ENCODE data around the gene POC1A.
A peak's percentile ranks its signal among the peaks of the same experiment; 100 is the strongest.

Gene POC1A

GRCh38 chr3:52056968-52057811 is 97.0 kb downstream of the POC1A start:
- H3K4me3 ChIP-seq (ENCODE audit: severe bottlenecking): peak overlapping the region; percentile 89
- ATAC-seq (ENCODE audit: low read depth) (peak; percentile 69), DNase-seq (ENCODE audit: low spot score) (peak; percentile 98)
- no peaks in the 10 kb centered on the region for H3K27me3 ChIP-seq (ENCODE audit: insufficient read depth, poor library complexity, severe bottlenecking)
- H3K27ac ChIP-seq (ENCODE audit: poor library complexity, severe bottlenecking): peak overlapping the region; percentile 99
- peaks cover 18% of the 10 kb centered on the region for H3K4me1 ChIP-seq (ENCODE audit: insufficient read depth, poor library complexity, severe bottlenecking)
- H3K36me3 ChIP-seq (ENCODE audit: low read depth): peaks cover 36% of the 10 kb centered on the region
- H3K9me3 ChIP-seq (ENCODE audit: severe bottlenecking): no peaks in the 10 kb centered on the region
- no peak for TF ChIP-seq CTCF (IDR thresholded peaks at IDR 0.05; ENCODE audit: poor library complexity, severe bottlenecking)

GRCh38 chr3:52056521-52056967 is 97.7 kb downstream of the POC1A start, which contains the start of gene DUSP7:
Gene DUSP7, minus strand, starts transcription at chr3:52056571. Its CDS starts 205 bp downstream, at chr3:52056366.
- Histone ChIP-seq H3K36me3 (ENCODE audit: low read depth) (peaks cover 42% of the 10 kb centered on the region), H3K9me3 (ENCODE audit: severe bottlenecking) (no peaks in the 10 kb centered on the region), H3K4me1 (ENCODE audit: insufficient read depth, poor library complexity, severe bottlenecking) (peaks cover 22% of the 10 kb centered on the region), H3K27ac (ENCODE audit: poor library complexity, severe bottlenecking) (peak within 1 kb of the TSS; percentile 99), H3K27me3 (ENCODE audit: insufficient read depth, poor library complexity, severe bottlenecking) (no peaks in the 10 kb centered on the region), H3K4me3 (ENCODE audit: severe bottlenecking) (peak within 1 kb of the TSS; percentile 89)
- ATAC-seq (ENCODE audit: low read depth): no peak
- TF ChIP-seq CTCF (IDR thresholded peaks at IDR 0.05; ENCODE audit: poor library complexity, severe bottlenecking): no peak
- DNase-seq (ENCODE audit: low spot score): no peak

GRCh38 chr3:52055537-52056351 is 98.5 kb downstream of the POC1A start:
- no peak for DNase-seq (ENCODE audit: low spot score)
- Histone ChIP-seq H3K4me1 (ENCODE audit: insufficient read depth, poor library complexity, severe bottlenecking) (peaks cover 22% of the 10 kb centered on the region), H3K9me3 (ENCODE audit: severe bottlenecking) (no peaks in the 10 kb centered on the region), H3K27me3 (ENCODE audit: insufficient read depth, poor library complexity, severe bottlenecking) (no peaks in the 10 kb centered on the region), H3K27ac (ENCODE audit: poor library complexity, severe bottlenecking) (peak overlapping the region; percentile 99), H3K36me3 (ENCODE audit: low read depth) (peaks cover 50% of the 10 kb centered on the region), H3K4me3 (ENCODE audit: severe bottlenecking) (peak overlapping the region; percentile 89)
- no peak for TF ChIP-seq CTCF (IDR thresholded peaks at IDR 0.05; ENCODE audit: poor library complexity, severe bottlenecking)
- no peak for ATAC-seq (ENCODE audit: low read depth)

- DNase-seq (ENCODE audit: low spot score) (no peak), ATAC-seq (ENCODE audit: low read depth) (no peak)
- Histone ChIP-seq H3K27ac (ENCODE audit: poor library complexity, severe bottlenecking) (peak overlapping the region; percentile 99), H3K4me1 (ENCODE audit: insufficient read depth, poor library complexity, severe bottlenecking) (peaks cover 22% of the 10 kb centered on the region), H3K36me3 (ENCODE audit: low read depth) (peaks cover 59% of the 10 kb centered on the region), H3K9me3 (ENCODE audit: severe bottlenecking) (no peaks in the 10 kb centered on the region), H3K27me3 (ENCODE audit: insufficient read depth, poor library complexity, severe bottlenecking) (no peaks in the 10 kb centered on the region), H3K4me3 (ENCODE audit: severe bottlenecking) (peak overlapping the region; percentile 89)
- TF ChIP-seq CTCF (IDR thresholded peaks at IDR 0.05; ENCODE audit: poor library complexity, severe bottlenecking): no peak
Measured at GRCh38 chr3:52054661-52055511, 99.3 kb downstream of the POC1A start.
